DOHH2 (cell line): ENCODE measurements around the gene INTS7.

Experiments
- EZH2phosphoT487 ChIP-seq: fragments of 200-600 bp; sonication (generic); IDR thresholded peaks from 2 replicates; pipeline ENCODE4 v1.6.1; 2017; ENCODE audit warnings: borderline replicate concordance, mild to moderate bottlenecking, antibody characterized with exemption, low read length, moderate library complexity, mixed read lengths
- TF ChIP-seq, protein P1 (sequence below): fragments of 200-600 bp; sonication (generic); IDR thresholded peaks from one replicate; pipeline ENCODE4 v1.5.1; 2014; ENCODE audit warnings: antibody characterized with exemption, mild to moderate bottlenecking, low read depth, low read length; ENCODE audit not compliant: poor library complexity, severe bottlenecking

GRCh38 chr1:211975152-211975941, 60.0 kb downstream of the INTS7 start:
- TF ChIP-seq, protein P1, sequence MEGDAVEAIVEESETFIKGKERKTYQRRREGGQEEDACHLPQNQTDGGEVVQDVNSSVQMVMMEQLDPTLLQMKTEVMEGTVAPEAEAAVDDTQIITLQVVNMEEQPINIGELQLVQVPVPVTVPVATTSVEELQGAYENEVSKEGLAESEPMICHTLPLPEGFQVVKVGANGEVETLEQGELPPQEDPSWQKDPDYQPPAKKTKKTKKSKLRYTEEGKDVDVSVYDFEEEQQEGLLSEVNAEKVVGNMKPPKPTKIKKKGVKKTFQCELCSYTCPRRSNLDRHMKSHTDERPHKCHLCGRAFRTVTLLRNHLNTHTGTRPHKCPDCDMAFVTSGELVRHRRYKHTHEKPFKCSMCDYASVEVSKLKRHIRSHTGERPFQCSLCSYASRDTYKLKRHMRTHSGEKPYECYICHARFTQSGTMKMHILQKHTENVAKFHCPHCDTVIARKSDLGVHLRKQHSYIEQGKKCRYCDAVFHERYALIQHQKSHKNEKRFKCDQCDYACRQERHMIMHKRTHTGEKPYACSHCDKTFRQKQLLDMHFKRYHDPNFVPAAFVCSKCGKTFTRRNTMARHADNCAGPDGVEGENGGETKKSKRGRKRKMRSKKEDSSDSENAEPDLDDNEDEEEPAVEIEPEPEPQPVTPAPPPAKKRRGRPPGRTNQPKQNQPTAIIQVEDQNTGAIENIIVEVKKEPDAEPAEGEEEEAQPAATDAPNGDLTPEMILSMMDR, result no peak
- TF ChIP-seq EZH2phosphoT487, result no peak
